ENCODE measurements around the gene NR1H2.
"Not testable (repeated sequence)": the region's sequence is repeated elsewhere in the genome, so short reads cannot be mapped to it uniquely, and the experiment has no call there.

Gene NR1H2

GRCh38 chr19:50334741-50335421 is 41.4 kb upstream of the NR1H2 start:
- TF ChIP-seq CTCF (IDR thresholded peaks at IDR 0.05): no peak
- H3K27ac ChIP-seq: no peak overlapping the region
- H3K4me3 ChIP-seq: no peak overlapping the region
- no peak for DNase-seq (ENCODE audit: low spot score)

- not testable (repeated sequence) for DNase-seq (ENCODE audit: low spot score); H3K4me3 ChIP-seq; H3K27ac ChIP-seq
Measured at GRCh38 chr19:50337031-50337430, 39.2 kb upstream of the NR1H2 start.

GRCh38 chr19:50340331-50340730 is 35.9 kb upstream of the NR1H2 start:
- H3K4me3 ChIP-seq: no peak overlapping the region
- no peak for DNase-seq (ENCODE audit: low spot score)
- no peak overlapping the region for H3K27ac ChIP-seq
- no peak for TF ChIP-seq CTCF (IDR thresholded peaks at IDR 0.05)

- no peak for DNase-seq (ENCODE audit: low spot score)
- no peak overlapping the region for H3K4me3 ChIP-seq
- no peak overlapping the region for H3K27ac ChIP-seq
- no peak for TF ChIP-seq CTCF (IDR thresholded peaks at IDR 0.05)
Measured at GRCh38 chr19:50341091-50341564, 35.1 kb upstream of the NR1H2 start.

GRCh38 chr19:50344661-50345318 is 31.5 kb upstream of the NR1H2 start:
- no peak for DNase-seq (ENCODE audit: low spot score)
- Histone ChIP-seq H3K4me3 (no peak overlapping the region), H3K27ac (no peak overlapping the region)
- no peak for TF ChIP-seq CTCF (IDR thresholded peaks at IDR 0.05)

- not testable (repeated sequence) for H3K27ac ChIP-seq; DNase-seq (ENCODE audit: low spot score); H3K4me3 ChIP-seq
Measured at GRCh38 chr19:50347089-50347581, 29.1 kb upstream of the NR1H2 start.

GRCh38 chr19:50349277-50350057 is 26.8 kb upstream of the NR1H2 start:
- peak overlapping the region in 1 of 2 donors; percentile 28 for H3K27ac ChIP-seq
- no peak for TF ChIP-seq CTCF (IDR thresholded peaks at IDR 0.05)
- H3K4me3 ChIP-seq: no peak overlapping the region
- no peak for DNase-seq (ENCODE audit: low spot score)
